Right renal pelvis (tissue), 4 donors: ENCODE data around the gene RO60. TPM values are rescaled to one million over a fixed set of nuclear protein-coding genes. Genes with fewer than 3 reads are reported as not detected.

Source experiments
- DNase-seq, 4 donors: peaks; one replicate each; pipeline ENCODE4 v3.0.0-alpha.2; 2013; ENCODE audit warnings: low read depth in 4 of 4, low spot score in 3 of 4, missing footprints in 1 of 4
- polyA plus RNA-seq, 4 donors: library from polyadenylated mRNA; unstranded; fragments of 120-200 nt; gene quantifications; one replicate each; pipeline ENCODE4 v1.2.1, GENCODE V29; 2013; ENCODE audit not compliant: insufficient read length in 4 of 4

RO60 gene
- polyA plus RNA-seq, 4 donors = 32.9 to 42.1 (median 38.1) TPM

GRCh38 chr1:193104907-193105820 is 45.8 kb downstream of the RO60 start, which contains the start of gene GLRX2:
Gene GLRX2 (minus strand): TSS chr1:193105414. CDS start chr1:193105382, 32 bp downstream.
- peak; percentile 64 to 70 (median 66) for DNase-seq

GRCh38 chr1:193105821-193106177 is 46.4 kb downstream of the RO60 start:
- DNase-seq = no peak

GRCh38 chr1:193108471-193108870 is 49.1 kb downstream of the RO60 start:
- no peak for DNase-seq

Other genes starting within 250 kb of the RO60 start
- gene UCHL5, start 252 bp upstream of the RO60 start, polyA plus RNA-seq = 10 to 100 TPM; 41.2 to 51.2 (median 49.4) TPM
- gene GLRX2, start 45.8 kb downstream of the RO60 start, polyA plus RNA-seq = 10 to 100 TPM; 12.1 to 17.3 (median 15.8) TPM
- 10 to 100 TPM; 40.9 to 55.1 (median 52.3) TPM for gene CDC73, start 62.4 kb downstream of the RO60 start, polyA plus RNA-seq
- 10 to 100 TPM; 17.8 to 24.8 (median 19.6) TPM for gene B3GALT2, start 127.0 kb downstream of the RO60 start, polyA plus RNA-seq